Erythroblast (primary cell): ENCODE measurements around the gene EYS.

Experiments
- GATA1 ChIP-seq: IDR thresholded peaks from 2 replicates; pipeline ENCODE4 v1.6.1; 2011; ENCODE audit warnings: low read depth, mild to moderate bottlenecking, control low read depth, low read length, moderate library complexity
- POLR2A ChIP-seq: IDR thresholded peaks from 2 replicates; pipeline ENCODE4 v1.6.1; 2011; ENCODE audit warnings: mild to moderate bottlenecking, low read length

- TF ChIP-seq POLR2A (no peak), GATA1 (no peak)
Observed at GRCh38 chr6:65000815-65001214, 706.2 kb downstream of the EYS start.
